ENCODE measurements around the gene SH3RF2.
"Not testable (repeated sequence)": the region's sequence is repeated elsewhere in the genome, so short reads cannot be mapped to it uniquely, and the experiment has no call there.

Gene SH3RF2

GRCh38 chr5:145960166-145960565 lies 23.8 kb downstream of the SH3RF2 start:
- no peak for ATAC-seq (ENCODE audit: insufficient read depth, low read depth)
- no peak overlapping the region for H3K4me2 ChIP-seq (ENCODE audit: insufficient read depth, low read length)
- no peak overlapping the region for H3K9ac ChIP-seq (ENCODE audit: low read depth, low read length)
- no peaks in the 10 kb centered on the region for H3K9me3 ChIP-seq (ENCODE audit: insufficient read depth, low read length, severe bottlenecking)
- no peak overlapping the region for H2AFZ ChIP-seq (ENCODE audit: low read depth, low read length)
- H3K79me2 ChIP-seq (ENCODE audit: insufficient read depth, low read length): no peaks in the 10 kb centered on the region
- TF ChIP-seq CTCF (IDR thresholded peaks at IDR 0.05; ENCODE audit: borderline replicate concordance, extremely low read depth, low read length, poor library complexity, severe bottlenecking) (no peak), EZH2 (IDR thresholded peaks at IDR 0.05; ENCODE audit: borderline replicate concordance, low read depth, low read length, severe bottlenecking) (no peak)
- no peak for DNase-seq
- H3K4me1 ChIP-seq (ENCODE audit: insufficient read depth, low read length): no peaks in the 10 kb centered on the region
- H3K36me3 ChIP-seq (ENCODE audit: insufficient read depth, low read length): no peaks in the 10 kb centered on the region
- H3K27ac ChIP-seq (ENCODE audit: low read length): no peak overlapping the region
- peaks cover 13% of the 10 kb centered on the region for H3K27me3 ChIP-seq (ENCODE audit: insufficient read depth, low read length, poor library complexity)
- H3K4me3 ChIP-seq (ENCODE audit: low read depth in 1 of 2, low read length in 2 of 2): no peak overlapping the region
- no peaks in the 10 kb centered on the region for H4K20me1 ChIP-seq (ENCODE audit: insufficient read depth, low read length)

- TF ChIP-seq CTCF (IDR thresholded peaks at IDR 0.05; ENCODE audit: borderline replicate concordance, extremely low read depth, low read length, poor library complexity, severe bottlenecking) (no peak), EZH2 (IDR thresholded peaks at IDR 0.05; ENCODE audit: borderline replicate concordance, low read depth, low read length, severe bottlenecking) (no peak)
- H3K4me2 ChIP-seq (ENCODE audit: insufficient read depth, low read length): no peak overlapping the region
- DNase-seq: no peak
- H3K27ac ChIP-seq (ENCODE audit: low read length): no peak overlapping the region
- no peaks in the 10 kb centered on the region for H3K36me3 ChIP-seq (ENCODE audit: insufficient read depth, low read length)
- peaks cover 13% of the 10 kb centered on the region for H3K27me3 ChIP-seq (ENCODE audit: insufficient read depth, low read length, poor library complexity)
- H3K9me3 ChIP-seq (ENCODE audit: insufficient read depth, low read length, severe bottlenecking): no peaks in the 10 kb centered on the region
- H2AFZ ChIP-seq (ENCODE audit: low read depth, low read length): no peak overlapping the region
- no peaks in the 10 kb centered on the region for H3K4me1 ChIP-seq (ENCODE audit: insufficient read depth, low read length)
- ATAC-seq (ENCODE audit: insufficient read depth, low read depth): no peak
- no peaks in the 10 kb centered on the region for H4K20me1 ChIP-seq (ENCODE audit: insufficient read depth, low read length)
- H3K9ac ChIP-seq (ENCODE audit: low read depth, low read length): no peak overlapping the region
- H3K4me3 ChIP-seq (ENCODE audit: low read depth in 1 of 2, low read length in 2 of 2): no peak overlapping the region
- H3K79me2 ChIP-seq (ENCODE audit: insufficient read depth, low read length): no peaks in the 10 kb centered on the region
Measured at GRCh38 chr5:145960848-145961600, 24.6 kb downstream of the SH3RF2 start.

- Histone ChIP-seq H3K27me3 (ENCODE audit: insufficient read depth, low read length, poor library complexity) (peaks cover 13% of the 10 kb centered on the region), H3K9me3 (ENCODE audit: insufficient read depth, low read length, severe bottlenecking) (no peaks in the 10 kb centered on the region), H3K9ac (ENCODE audit: low read depth, low read length) (no peak overlapping the region), H3K27ac (ENCODE audit: low read length) (no peak overlapping the region), H3K4me1 (ENCODE audit: insufficient read depth, low read length) (no peaks in the 10 kb centered on the region), H3K36me3 (ENCODE audit: insufficient read depth, low read length) (no peaks in the 10 kb centered on the region), H3K79me2 (ENCODE audit: insufficient read depth, low read length) (no peaks in the 10 kb centered on the region), H4K20me1 (ENCODE audit: insufficient read depth, low read length) (no peaks in the 10 kb centered on the region), H3K4me2 (ENCODE audit: insufficient read depth, low read length) (no peak overlapping the region), H3K4me3 (ENCODE audit: low read depth in 1 of 2, low read length in 2 of 2) (no peak overlapping the region), H2AFZ (ENCODE audit: low read depth, low read length) (no peak overlapping the region)
- DNase-seq (no peak), ATAC-seq (ENCODE audit: insufficient read depth, low read depth) (no peak)
- TF ChIP-seq EZH2 (IDR thresholded peaks at IDR 0.05; ENCODE audit: borderline replicate concordance, low read depth, low read length, severe bottlenecking) (no peak), CTCF (IDR thresholded peaks at IDR 0.05; ENCODE audit: borderline replicate concordance, extremely low read depth, low read length, poor library complexity, severe bottlenecking) (no peak)
Measured at GRCh38 chr5:145962001-145962400, 25.6 kb downstream of the SH3RF2 start.

- H3K4me3 ChIP-seq (ENCODE audit: low read depth in 1 of 2, low read length in 2 of 2); H3K9me3 ChIP-seq (ENCODE audit: insufficient read depth, low read length, severe bottlenecking); H3K36me3 ChIP-seq (ENCODE audit: insufficient read depth, low read length); H3K4me2 ChIP-seq (ENCODE audit: insufficient read depth, low read length); H3K79me2 ChIP-seq (ENCODE audit: insufficient read depth, low read length); DNase-seq; ATAC-seq (ENCODE audit: insufficient read depth, low read depth); H3K27ac ChIP-seq (ENCODE audit: low read length); H3K9ac ChIP-seq (ENCODE audit: low read depth, low read length); H3K4me1 ChIP-seq (ENCODE audit: insufficient read depth, low read length); H3K27me3 ChIP-seq (ENCODE audit: insufficient read depth, low read length, poor library complexity); H2AFZ ChIP-seq (ENCODE audit: low read depth, low read length); H4K20me1 ChIP-seq (ENCODE audit: insufficient read depth, low read length): not testable (repeated sequence)
Measured at GRCh38 chr5:145964008-145964407, 27.6 kb downstream of the SH3RF2 start.

All from DND-41 (cell line).